ENCODE results near the gene NYNRIN. TPM values are rescaled to one million over a fixed set of nuclear protein-coding genes. Genes with fewer than 3 reads are reported as not detected.

Gene NYNRIN
- total RNA-seq, 1 donor from 2014 or later = 39.6 TPM

DNA sequence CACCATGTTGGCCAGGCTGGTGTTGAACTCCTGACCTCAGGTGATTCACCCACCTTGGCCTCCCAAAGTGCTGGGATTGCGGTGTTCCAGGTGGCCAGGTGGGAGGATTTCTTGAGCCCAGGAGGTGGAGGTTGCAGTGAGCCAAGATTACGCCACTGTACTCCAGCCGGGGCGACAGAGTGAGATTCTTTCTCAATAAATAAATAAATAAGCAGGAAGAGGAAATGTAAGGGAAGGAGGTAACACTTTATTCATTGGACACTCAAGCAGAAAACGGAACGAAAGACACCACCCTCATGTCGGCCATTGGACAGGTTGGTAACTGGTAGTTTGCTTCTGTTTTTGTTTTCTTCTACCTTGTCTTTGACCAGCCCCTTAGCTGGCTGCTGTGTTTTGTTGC, 43.8 kb upstream of the NYNRIN start:
- TF ChIP-seq, protein P1, sequence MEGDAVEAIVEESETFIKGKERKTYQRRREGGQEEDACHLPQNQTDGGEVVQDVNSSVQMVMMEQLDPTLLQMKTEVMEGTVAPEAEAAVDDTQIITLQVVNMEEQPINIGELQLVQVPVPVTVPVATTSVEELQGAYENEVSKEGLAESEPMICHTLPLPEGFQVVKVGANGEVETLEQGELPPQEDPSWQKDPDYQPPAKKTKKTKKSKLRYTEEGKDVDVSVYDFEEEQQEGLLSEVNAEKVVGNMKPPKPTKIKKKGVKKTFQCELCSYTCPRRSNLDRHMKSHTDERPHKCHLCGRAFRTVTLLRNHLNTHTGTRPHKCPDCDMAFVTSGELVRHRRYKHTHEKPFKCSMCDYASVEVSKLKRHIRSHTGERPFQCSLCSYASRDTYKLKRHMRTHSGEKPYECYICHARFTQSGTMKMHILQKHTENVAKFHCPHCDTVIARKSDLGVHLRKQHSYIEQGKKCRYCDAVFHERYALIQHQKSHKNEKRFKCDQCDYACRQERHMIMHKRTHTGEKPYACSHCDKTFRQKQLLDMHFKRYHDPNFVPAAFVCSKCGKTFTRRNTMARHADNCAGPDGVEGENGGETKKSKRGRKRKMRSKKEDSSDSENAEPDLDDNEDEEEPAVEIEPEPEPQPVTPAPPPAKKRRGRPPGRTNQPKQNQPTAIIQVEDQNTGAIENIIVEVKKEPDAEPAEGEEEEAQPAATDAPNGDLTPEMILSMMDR (IDR thresholded peaks at IDR 0.05) = no peak
- Mint-ChIP-seq H3K9me3 (ENCODE audit: unreplicated experiment) (no peaks in the 10 kb centered on the region), H3K4me1 (ENCODE audit: unreplicated experiment) (peaks cover 12% of the 10 kb centered on the region), H3K27ac (ENCODE audit: unreplicated experiment) (no peak overlapping the region), H3K4me3 (ENCODE audit: unreplicated experiment) (no peak overlapping the region), H3K36me3 (ENCODE audit: unreplicated experiment) (no peaks in the 10 kb centered on the region), H3K27me3 (ENCODE audit: unreplicated experiment) (peaks cover 40% of the 10 kb centered on the region)
- DNase-seq (ENCODE audit: extremely low spot score, unreplicated experiment) = no peak

DNA sequence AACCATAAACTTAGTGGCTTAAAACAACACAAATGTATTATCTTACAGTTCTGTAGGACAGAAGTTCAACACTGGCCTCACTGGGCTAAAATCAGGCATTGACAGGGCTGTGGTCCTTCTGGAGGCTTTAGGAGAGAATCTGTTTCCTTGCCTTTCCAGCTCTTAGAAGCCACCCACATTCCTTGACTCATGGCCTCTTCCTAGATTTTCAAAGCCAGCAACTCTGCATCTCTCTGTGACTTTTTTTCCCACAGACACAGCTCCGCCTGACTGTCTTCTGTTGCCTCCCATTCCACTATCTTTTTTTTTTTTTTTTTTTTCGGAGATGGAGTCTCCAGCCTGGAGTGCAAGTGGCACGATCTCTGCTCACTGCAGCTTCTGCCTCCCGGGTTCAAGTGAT, 42.6 kb upstream of the NYNRIN start:
- Mint-ChIP-seq H3K27me3 (ENCODE audit: unreplicated experiment) (peaks cover 29% of the 10 kb centered on the region), H3K9me3 (ENCODE audit: unreplicated experiment) (no peaks in the 10 kb centered on the region), H3K27ac (ENCODE audit: unreplicated experiment) (no peak overlapping the region), H3K4me1 (ENCODE audit: unreplicated experiment) (peaks cover 12% of the 10 kb centered on the region), H3K4me3 (ENCODE audit: unreplicated experiment) (no peak overlapping the region), H3K36me3 (ENCODE audit: unreplicated experiment) (no peaks in the 10 kb centered on the region)
- no peak for DNase-seq (ENCODE audit: extremely low spot score, unreplicated experiment)
- TF ChIP-seq, protein P1 (IDR thresholded peaks at IDR 0.05) = no peak

DNA sequence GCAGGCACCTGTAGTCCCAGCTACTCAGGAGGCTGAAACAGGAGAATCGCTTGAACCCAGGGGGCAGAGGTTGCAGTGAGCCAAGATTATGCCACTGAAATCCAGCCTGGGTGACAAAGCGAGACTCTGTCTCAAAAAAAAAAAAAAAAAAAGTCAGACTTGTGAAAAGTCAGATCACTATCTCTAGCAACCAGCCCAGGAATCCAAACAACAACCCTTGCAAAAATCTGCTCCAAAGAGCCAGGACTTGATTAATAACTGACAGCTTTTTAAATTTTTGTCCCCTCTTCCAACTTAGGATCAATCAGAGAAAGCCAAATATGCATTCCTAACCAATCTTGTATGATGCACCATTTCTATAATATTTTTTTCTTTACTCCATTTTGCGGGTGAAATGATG, 38.5 kb upstream of the NYNRIN start:
- TF ChIP-seq, protein P1 (IDR thresholded peaks at IDR 0.05) = no peak
- Mint-ChIP-seq H3K9me3 (ENCODE audit: unreplicated experiment) (no peaks in the 10 kb centered on the region), H3K4me3 (ENCODE audit: unreplicated experiment) (no peak overlapping the region), H3K27me3 (ENCODE audit: unreplicated experiment) (no peaks in the 10 kb centered on the region), H3K36me3 (ENCODE audit: unreplicated experiment) (no peaks in the 10 kb centered on the region), H3K4me1 (ENCODE audit: unreplicated experiment) (peaks cover 5% of the 10 kb centered on the region), H3K27ac (ENCODE audit: unreplicated experiment) (no peak overlapping the region)
- no peak for DNase-seq (ENCODE audit: extremely low spot score, unreplicated experiment)

DNA sequence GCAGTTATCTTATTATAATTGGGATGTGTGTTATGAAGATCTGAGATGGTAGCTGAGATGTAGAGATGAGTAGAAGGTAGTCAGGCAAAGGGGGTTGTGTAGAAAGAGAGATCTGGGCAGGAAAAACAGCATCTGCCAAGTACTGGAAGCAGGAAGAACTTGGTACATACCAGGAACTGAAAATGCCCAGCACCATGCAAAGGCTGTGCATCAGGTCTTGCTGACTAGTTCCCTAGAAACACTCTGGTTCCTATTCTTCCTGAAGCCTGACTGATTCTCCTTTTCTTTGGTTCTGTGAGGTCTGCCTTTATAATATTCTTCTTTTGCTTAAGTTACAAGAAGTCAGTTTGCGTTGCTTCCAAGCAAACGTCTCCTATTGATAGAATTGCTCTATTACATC, 37.5 kb upstream of the NYNRIN start:
- Mint-ChIP-seq H3K27me3 (ENCODE audit: unreplicated experiment) (no peaks in the 10 kb centered on the region), H3K4me3 (ENCODE audit: unreplicated experiment) (no peak overlapping the region)
- DNase-seq (ENCODE audit: extremely low spot score, unreplicated experiment) = no peak

DNA sequence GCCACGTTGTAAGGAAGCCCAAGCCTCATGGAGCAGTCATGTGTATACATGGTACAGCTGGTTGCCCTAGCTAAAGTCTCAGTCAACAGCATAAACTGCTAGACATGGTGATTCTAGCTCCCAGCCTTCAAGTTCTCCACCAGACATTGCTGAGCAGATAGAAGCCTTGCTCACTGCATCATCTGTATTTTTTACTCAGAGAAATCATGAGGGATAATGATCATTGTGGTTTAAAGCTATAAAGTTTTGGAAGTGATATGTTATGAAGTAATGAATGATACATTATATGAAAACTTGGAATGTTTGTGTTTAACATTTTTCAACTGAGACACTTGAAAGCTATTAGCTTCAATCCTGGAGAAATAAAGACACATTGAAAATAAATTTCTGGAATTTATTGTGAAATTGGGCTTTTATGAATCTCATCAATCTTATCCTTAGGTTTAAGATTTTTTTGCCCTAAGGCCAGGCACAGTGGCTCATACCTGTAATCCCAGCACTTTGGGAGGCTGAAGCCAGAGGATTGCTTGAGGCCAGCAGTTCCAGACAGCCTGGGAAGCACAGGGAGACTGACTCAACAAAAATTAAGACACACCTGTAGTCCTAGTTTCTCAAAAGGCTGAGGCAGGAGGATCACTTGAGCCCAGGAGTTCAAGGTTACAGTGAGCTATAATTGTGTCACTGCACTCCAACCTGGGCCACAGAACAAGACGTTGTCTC, 36.4 kb upstream of the NYNRIN start:
- Mint-ChIP-seq H3K27ac (ENCODE audit: unreplicated experiment) (no peak overlapping the region), H3K27me3 (ENCODE audit: unreplicated experiment) (no peaks in the 10 kb centered on the region), H3K9me3 (ENCODE audit: unreplicated experiment) (no peaks in the 10 kb centered on the region), H3K4me1 (ENCODE audit: unreplicated experiment) (peaks cover 18% of the 10 kb centered on the region), H3K4me3 (ENCODE audit: unreplicated experiment) (no peak overlapping the region), H3K36me3 (ENCODE audit: unreplicated experiment) (no peaks in the 10 kb centered on the region)
- TF ChIP-seq, protein P1 (IDR thresholded peaks at IDR 0.05) = no peak
- DNase-seq (ENCODE audit: extremely low spot score, unreplicated experiment) = no peak

More for the DNA sequence above, 37.5 kb upstream of the NYNRIN start:
- Mint-ChIP-seq H3K36me3 (ENCODE audit: unreplicated experiment) (no peaks in the 10 kb centered on the region), H3K4me1 (ENCODE audit: unreplicated experiment) (peaks cover 15% of the 10 kb centered on the region), H3K9me3 (ENCODE audit: unreplicated experiment) (no peaks in the 10 kb centered on the region), H3K27ac (ENCODE audit: unreplicated experiment) (no peak overlapping the region)
- TF ChIP-seq, protein P1 (IDR thresholded peaks at IDR 0.05) = no peak
